SK-N-SH treated with all-trans-retinoic acid at 6 μM for 48 hours (cell line): ENCODE results near the gene RGS1.

Experiments used
- ZC3H10 ChIP-seq: fragments of 250-450 bp; sonication (Bioruptor Pico); IDR thresholded peaks from 2 replicates; pipeline ENCODE4 v1.5.1; 2021; ENCODE audit warnings: mild to moderate bottlenecking, moderate library complexity
- ZFP3 ChIP-seq: fragments of 250-450 bp; sonication (Bioruptor Pico); IDR thresholded peaks from 2 replicates; pipeline ENCODE4 v1.5.0; 2020; ENCODE audit warnings: mild to moderate bottlenecking, moderate library complexity
- ZNF565 ChIP-seq: fragments of 450-650 bp; formaldehyde crosslinking; conservative IDR thresholded peaks from 2 replicates; pipeline ENCODE4 v1.5.0; 2020; ENCODE audit warnings: low read depth, mild to moderate bottlenecking, moderate library complexity
- TF ChIP-seq, protein P1 (sequence below): fragments of 250-450 bp; sonication (Bioruptor Pico); IDR thresholded peaks from 2 replicates; pipeline ENCODE4 v1.8.0; 2020; ENCODE audit warnings: mild to moderate bottlenecking, moderate library complexity, borderline replicate concordance

DNA sequence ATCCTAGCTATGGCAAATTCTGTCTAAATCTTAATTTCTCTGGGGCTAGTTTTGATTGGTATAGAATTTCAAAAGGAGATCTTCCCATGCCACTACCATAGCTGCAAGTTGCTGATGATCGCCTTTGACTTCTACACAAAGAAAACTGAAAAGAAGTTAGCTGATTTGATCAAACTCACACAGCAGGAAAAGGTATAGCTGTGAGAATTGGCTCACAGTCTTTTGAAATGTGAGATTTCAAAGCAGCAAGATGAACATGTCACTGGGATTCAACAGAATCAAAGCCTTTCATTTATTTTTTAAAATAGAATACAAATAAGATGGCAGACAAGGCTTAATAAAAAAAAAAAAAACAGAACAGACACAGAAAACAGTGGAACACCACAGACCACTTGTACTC, 7.5 kb upstream of the RGS1 start:
- TF ChIP-seq, protein P1, sequence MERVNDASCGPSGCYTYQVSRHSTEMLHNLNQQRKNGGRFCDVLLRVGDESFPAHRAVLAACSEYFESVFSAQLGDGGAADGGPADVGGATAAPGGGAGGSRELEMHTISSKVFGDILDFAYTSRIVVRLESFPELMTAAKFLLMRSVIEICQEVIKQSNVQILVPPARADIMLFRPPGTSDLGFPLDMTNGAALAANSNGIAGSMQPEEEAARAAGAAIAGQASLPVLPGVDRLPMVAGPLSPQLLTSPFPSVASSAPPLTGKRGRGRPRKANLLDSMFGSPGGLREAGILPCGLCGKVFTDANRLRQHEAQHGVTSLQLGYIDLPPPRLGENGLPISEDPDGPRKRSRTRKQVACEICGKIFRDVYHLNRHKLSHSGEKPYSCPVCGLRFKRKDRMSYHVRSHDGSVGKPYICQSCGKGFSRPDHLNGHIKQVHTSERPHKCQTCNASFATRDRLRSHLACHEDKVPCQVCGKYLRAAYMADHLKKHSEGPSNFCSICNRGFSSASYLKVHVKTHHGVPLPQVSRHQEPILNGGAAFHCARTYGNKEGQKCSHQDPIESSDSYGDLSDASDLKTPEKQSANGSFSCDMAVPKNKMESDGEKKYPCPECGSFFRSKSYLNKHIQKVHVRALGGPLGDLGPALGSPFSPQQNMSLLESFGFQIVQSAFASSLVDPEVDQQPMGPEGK (CRISPR knock-in tag), result no peak
- TF ChIP-seq ZNF565 (CRISPR knock-in tag) (no peak), ZFP3 (CRISPR knock-in tag) (no peak), ZC3H10 (CRISPR knock-in tag) (no peak)
